ENCODE results near the gene NUP210L. TPM values are rescaled to one million over a fixed set of nuclear protein-coding genes. Genes with fewer than 3 reads are reported as not detected.

The NUP210L gene
- polyA plus RNA-seq, 2 of the 4 experiments (the other 2 are of a cell fraction): not detected

DNA sequence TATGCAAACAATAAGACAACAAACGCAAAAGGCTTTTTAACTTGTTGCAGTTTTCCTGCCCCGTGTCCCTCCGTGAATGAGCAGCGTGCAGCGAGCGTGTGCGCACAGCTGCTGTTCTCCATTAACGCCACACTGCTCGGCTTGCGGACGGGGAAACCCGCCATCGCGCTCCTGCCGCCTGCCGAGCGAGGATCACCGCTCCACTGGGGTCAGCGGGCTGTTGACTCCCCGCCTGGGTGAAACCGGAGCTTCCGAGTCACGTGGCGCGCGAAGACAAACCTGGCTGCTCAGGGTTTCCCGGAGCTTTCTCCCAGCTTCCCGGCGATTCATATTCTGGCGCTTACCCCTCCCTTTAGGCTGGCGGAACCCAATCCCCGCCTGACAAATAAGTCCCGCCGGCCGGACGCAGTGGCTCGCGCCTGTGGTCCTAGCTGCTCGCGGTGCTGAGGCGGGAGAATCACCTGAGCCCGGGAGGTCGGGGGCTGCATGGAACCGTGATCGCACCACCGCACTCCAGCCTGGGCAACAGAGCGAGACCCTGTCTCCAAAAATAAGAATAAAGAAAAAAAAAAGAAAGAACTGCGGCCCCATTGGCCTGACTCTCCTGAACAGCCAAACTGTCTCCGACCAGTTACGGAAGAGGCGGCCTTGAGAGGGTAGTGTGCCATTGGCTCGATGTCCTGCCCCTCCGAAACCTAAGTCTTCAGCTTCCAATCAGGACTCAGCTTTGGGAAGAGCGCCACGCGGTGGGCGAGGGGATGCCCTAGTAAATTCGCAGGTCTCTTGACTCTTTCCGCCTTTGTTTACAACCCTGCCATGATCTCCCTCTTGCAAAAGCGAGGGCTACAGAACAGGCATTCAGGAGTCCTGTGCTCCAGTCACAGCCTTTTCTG lies 187.5 kb downstream of the NUP210L start, which contains the start of gene CREB3L4:
CREB3L4 (plus strand) TSS at position 796 of the 893 bp plus-strand sequence. CDS start 624 bp downstream, outside the sequence.
- peak; percentile 92 to 99 for DNase-seq (ENCODE audit: low read depth in 1 of 2, low spot score in 1 of 2)
- H3K27ac ChIP-seq: peak within 1 kb of the TSS; percentile 90 to 92
- no peaks in the 10 kb centered on the region for H3K9me3 ChIP-seq
- ChIA-PET CTCF (interaction anchor here (1.1 to 4.7 kb wide), 15 partner anchors 9 to 579 kb away, joined by 3 to 52 read pairs (median 5); partner anchors contain the start of genes CRTC2, DENND4B, JTB and RAB13), POLR2A (interaction anchor here (0.5 to 4.2 kb wide), 18 partner anchors 9 to 333 kb away, joined by 3 to 78 read pairs (median 4); partner anchors contain the start of genes CHTOP, CRTC2, DENND4B and GATAD2B)
- ATAC-seq: peak; percentile 79 to 89
- H3K4me2 ChIP-seq: peak within 1 kb of the TSS; percentile 99
- peak within 1 kb of the TSS; percentile 64 for H3K4me3 ChIP-seq
- 1% methylated on average over 59 of the region's 60 CpGs for WGBS (ENCODE audit: missing lambda C conversion rate)
- no peak for FAIRE-seq
- H3K4me1 ChIP-seq: peaks cover 18% of the 10 kb centered on the region
- TF ChIP-seq POLR2AphosphoS2 (conservative IDR thresholded peaks at IDR 0.05; ENCODE audit: low read length) (no peak), JUN (IDR thresholded peaks at IDR 0.05) (peak; percentile 58 to 72; a peak in 3 of 5 replicates), RARB (CRISPR knock-in tag; IDR thresholded peaks at IDR 0.05) (no peak), BCL3 (IDR thresholded peaks at IDR 0.05) (peak; percentile 68; the same call in 1 of the 3 replicates), FOXS1 (CRISPR knock-in tag; IDR thresholded peaks at IDR 0.05) (no peak), EHMT2 (IDR thresholded peaks at IDR 0.05; ENCODE audit: low read depth) (no peak), FOSB (CRISPR knock-in tag; IDR thresholded peaks at IDR 0.05) (no peak), HDAC2 (IDR thresholded peaks at IDR 0.05) (no peak), ZSCAN20 (CRISPR knock-in tag; IDR thresholded peaks at IDR 0.05) (no peak), RCOR1 (IDR thresholded peaks at IDR 0.05; ENCODE audit: low read depth, low read length) (no peak), HOXB13 (CRISPR knock-in tag; IDR thresholded peaks at IDR 0.05; ENCODE audit: low read depth) (no peak), BHLHE40 (IDR thresholded peaks at IDR 0.05; ENCODE audit: low read depth, low read length) (no peak), KDM5A (IDR thresholded peaks at IDR 0.05) (peak; percentile 54), REST (IDR thresholded peaks at IDR 0.05) (no peak), FOSL2 (IDR thresholded peaks at IDR 0.05) (no peak), FOSL2 (CRISPR knock-in tag; IDR thresholded peaks at IDR 0.05) (no peak), ZFP36 (IDR thresholded peaks at IDR 0.05; ENCODE audit: borderline replicate concordance, partially characterized antibody) (no peak), MAZ (IDR thresholded peaks at IDR 0.05; ENCODE audit: borderline replicate concordance, low read depth, low read length) (no peak), ELK1 (IDR thresholded peaks at IDR 0.05; ENCODE audit: low read depth, low read length) (no peak), PHF8 (IDR thresholded peaks at IDR 0.05; ENCODE audit: borderline replicate concordance, low read depth) (peak; percentile 55; the same call in 1 of the 2 replicates), EHF (CRISPR knock-in tag; IDR thresholded peaks at IDR 0.05) (no peak), KDM1A (IDR thresholded peaks at IDR 0.05; ENCODE audit: low read depth) (no peak), HOXB5 (CRISPR knock-in tag; IDR thresholded peaks at IDR 0.05) (no peak), MYC (IDR thresholded peaks at IDR 0.05; ENCODE audit: borderline replicate concordance, low read length) (peak; percentile 55; the same call in 1 of the 2 replicates), ZNF302 (CRISPR knock-in tag; IDR thresholded peaks at IDR 0.05) (no peak), TP53 (CRISPR knock-in tag; IDR thresholded peaks at IDR 0.05) (no peak)
- TF ChIP-seq, protein P1, sequence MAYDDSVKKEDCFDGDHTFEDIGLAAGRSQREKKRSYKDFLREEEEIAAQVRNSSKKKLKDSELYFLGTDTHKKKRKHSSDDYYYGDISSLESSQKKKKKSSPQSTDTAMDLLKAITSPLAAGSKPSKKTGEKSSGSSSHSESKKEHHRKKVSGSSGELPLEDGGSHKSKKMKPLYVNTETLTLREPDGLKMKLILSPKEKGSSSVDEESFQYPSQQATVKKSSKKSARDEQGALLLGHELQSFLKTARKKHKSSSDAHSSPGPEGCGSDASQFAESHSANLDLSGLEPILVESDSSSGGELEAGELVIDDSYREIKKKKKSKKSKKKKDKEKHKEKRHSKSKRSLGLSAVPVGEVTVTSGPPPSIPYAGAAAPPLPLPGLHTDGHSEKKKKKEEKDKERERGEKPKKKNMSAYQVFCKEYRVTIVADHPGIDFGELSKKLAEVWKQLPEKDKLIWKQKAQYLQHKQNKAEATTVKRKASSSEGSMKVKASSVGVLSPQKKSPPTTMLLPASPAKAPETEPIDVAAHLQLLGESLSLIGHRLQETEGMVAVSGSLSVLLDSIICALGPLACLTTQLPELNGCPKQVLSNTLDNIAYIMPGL (CRISPR knock-in tag; IDR thresholded peaks at IDR 0.05; ENCODE audit: borderline replicate concordance): no peak
- TF ChIP-seq, protein P2, sequence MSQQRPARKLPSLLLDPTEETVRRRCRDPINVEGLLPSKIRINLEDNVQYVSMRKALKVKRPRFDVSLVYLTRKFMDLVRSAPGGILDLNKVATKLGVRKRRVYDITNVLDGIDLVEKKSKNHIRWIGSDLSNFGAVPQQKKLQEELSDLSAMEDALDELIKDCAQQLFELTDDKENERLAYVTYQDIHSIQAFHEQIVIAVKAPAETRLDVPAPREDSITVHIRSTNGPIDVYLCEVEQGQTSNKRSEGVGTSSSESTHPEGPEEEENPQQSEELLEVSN (IDR thresholded peaks at IDR 0.05; ENCODE audit: borderline replicate concordance, low read depth): peak; percentile 89
- TF ChIP-seq, protein P3, sequence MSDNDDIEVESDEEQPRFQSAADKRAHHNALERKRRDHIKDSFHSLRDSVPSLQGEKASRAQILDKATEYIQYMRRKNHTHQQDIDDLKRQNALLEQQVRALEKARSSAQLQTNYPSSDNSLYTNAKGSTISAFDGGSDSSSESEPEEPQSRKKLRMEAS (IDR thresholded peaks at IDR 0.05): peak; percentile 95
- TF ChIP-seq, protein P4, sequence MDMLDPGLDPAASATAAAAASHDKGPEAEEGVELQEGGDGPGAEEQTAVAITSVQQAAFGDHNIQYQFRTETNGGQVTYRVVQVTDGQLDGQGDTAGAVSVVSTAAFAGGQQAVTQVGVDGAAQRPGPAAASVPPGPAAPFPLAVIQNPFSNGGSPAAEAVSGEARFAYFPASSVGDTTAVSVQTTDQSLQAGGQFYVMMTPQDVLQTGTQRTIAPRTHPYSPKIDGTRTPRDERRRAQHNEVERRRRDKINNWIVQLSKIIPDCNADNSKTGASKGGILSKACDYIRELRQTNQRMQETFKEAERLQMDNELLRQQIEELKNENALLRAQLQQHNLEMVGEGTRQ (IDR thresholded peaks at IDR 0.05): peak; percentile 95
